HG03460 (cell line): ENCODE measurements around the gene WNK1.

Experiments used
- ATAC-seq: cut with Tn5 transposase; IDR thresholded peaks from one replicate; pipeline ENCODE4 v1.9.1; 2021; ENCODE audit not compliant: unreplicated experiment

WNK1 gene

DNA sequence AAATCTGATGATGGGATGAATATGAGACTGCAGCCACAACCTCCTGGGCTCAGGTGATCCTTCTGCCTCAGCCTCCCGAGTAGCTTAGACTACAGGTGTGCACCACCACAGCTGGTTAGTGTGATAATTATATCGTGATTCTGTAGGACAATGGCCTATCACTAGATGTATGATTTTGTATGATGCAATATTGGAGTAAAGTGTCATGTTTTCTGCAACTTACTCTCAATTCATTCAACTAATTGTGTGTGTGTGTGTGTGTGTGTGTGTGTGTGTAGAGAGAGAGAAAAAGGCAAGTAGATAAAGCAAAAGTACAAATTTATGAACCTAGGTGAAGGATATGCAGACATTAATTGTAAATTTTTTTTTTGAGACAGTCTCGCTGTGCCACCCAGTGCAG is 186.4 kb downstream of the WNK1 start:
- ATAC-seq: no peak

GRCh38 chr12:943051-943450 is 190.7 kb downstream of the WNK1 start:
- no peak for ATAC-seq

- ATAC-seq: no peak
Measured at GRCh38 chr12:944211-944610, 191.8 kb downstream of the WNK1 start.

DNA sequence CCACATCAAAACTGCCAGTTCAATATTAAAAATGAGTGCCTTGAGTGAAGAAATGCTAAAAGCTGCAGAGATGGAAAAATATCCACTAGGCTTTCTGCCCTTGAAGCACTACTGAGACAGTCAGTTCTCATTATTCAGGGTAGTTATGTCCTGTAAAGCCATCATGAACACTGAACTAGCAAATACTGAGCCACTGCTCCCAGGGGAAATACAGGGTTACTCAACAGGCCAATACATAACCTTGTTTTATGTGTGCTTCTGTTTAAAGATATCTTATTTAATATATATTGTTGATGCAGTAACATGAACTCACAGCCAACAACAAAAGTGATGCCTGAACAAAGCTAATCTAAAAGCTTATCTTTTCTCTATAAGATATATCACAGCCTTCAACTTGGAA is 193.8 kb downstream of the WNK1 start:
- no peak for ATAC-seq

GRCh38 chr12:946631-947030 is 194.3 kb downstream of the WNK1 start:
- no peak for ATAC-seq

GRCh38 chr12:948238-948637 is 195.9 kb downstream of the WNK1 start:
- ATAC-seq: no peak

GRCh38 chr12:949453-950191 is 197.2 kb downstream of the WNK1 start, which contains the start of gene RAD52:
RAD52 (minus strand) TSS chr12:949694; CDS start chr12:933058, 16,636 bp downstream.
- peak; percentile 84 for ATAC-seq

GRCh38 chr12:951176-951575 is 198.8 kb downstream of the WNK1 start:
- no peak for ATAC-seq

- no peak for ATAC-seq
Measured at GRCh38 chr12:953776-954175, 201.4 kb downstream of the WNK1 start.

- no peak for ATAC-seq
Measured at GRCh38 chr12:954741-955140, 202.4 kb downstream of the WNK1 start.

DNA sequence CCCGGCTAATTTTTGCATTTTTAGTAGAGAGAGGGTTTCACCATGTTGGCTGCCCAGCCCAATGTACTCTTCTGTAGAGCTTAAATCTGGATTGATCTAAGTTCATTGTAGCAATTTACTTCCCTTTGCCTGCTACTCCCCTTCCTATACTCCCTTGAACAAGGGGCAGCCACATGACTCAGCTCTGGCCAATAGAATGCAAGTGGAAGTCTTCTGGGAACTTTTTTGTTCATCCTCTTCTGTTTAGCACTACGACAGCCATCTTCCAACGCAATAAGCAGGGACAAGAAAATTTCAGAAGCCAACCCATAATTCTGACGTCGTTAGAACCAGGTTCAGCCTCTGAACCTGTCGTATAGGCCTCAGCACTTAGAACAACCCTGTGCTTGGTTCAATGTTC is 203.6 kb downstream of the WNK1 start:
- no peak for ATAC-seq

- peak; percentile 68 for ATAC-seq
Measured at GRCh38 chr12:958588-959123, 206.3 kb downstream of the WNK1 start.
